Body of pancreas (tissue), 4 donors: Measurements from ENCODE around the gene MTCH1.

ENCODE experiments used
- CTCF ChIP-seq, 7 experiments: fragments of 450-650 bp in 4 of 7; fragments of 200-600 bp in 3 of 7; sonication (generic) in 3 of 7; IDR thresholded peaks; one replicate each; pipeline ENCODE4 v1.5.1; 2016 to 2019; ENCODE audit warnings: antibody characterized with exemption in 7 of 7
- POLR2A ChIP-seq, 3 donors: fragments of 450-650 bp; IDR thresholded peaks; one replicate each; pipeline ENCODE4 v1.6.1; 2016; ENCODE audit warnings: antibody characterized with exemption in 3 of 3, mild to moderate bottlenecking in 2 of 3

GRCh38 chr6:36964349-36964748 lies 21.6 kb downstream of the MTCH1 start:
- no peak for TF ChIP-seq POLR2A (IDR thresholded peaks at IDR 0.05)
- no peak for TF ChIP-seq CTCF (IDR thresholded peaks at IDR 0.05)
